Measurements from ENCODE around the gene PPIG. TPM values are rescaled to one million over a fixed set of nuclear protein-coding genes. Genes with fewer than 3 reads are reported as not detected.

PPIG gene
- polyA plus RNA-seq, 1 experiment: 11.7 TPM

GRCh38 chr2:169690958-169691357, 106.8 kb downstream of the PPIG start:
- CTCF ChIA-PET: interaction anchor here (1.3 kb wide), 1 partner anchor 118 kb away, joined by 3 read pairs; no protein-coding TSS in a partner anchor

More at GRCh38 chr2:169690958-169691357, 106.8 kb downstream of the PPIG start:
- Histone ChIP-seq H3K4me3 (ENCODE audit: low read depth, low read length) (no peak overlapping the region), H3K36me3 (ENCODE audit: control insufficient read depth, insufficient read depth, low read length) (no peaks in the 10 kb centered on the region), H3K27me3 (ENCODE audit: control insufficient read depth, insufficient read depth, low read length) (0 out of 2 replicates have a peak, but pooled peaks cover 3% of the 10 kb centered on the region)
- POLR2A ChIA-PET: no interaction called here
- DNase-seq (ENCODE audit: low read depth): no peak
- no peak for TF ChIP-seq CTCF (IDR thresholded peaks at IDR 0.05; ENCODE audit: insufficient read depth, low read depth, low read length)

Other genes with a start within 250 kb of the PPIG start
- gene LRP2, start 221.8 kb upstream of the PPIG start, polyA plus RNA-seq (2011; rRNA removed): not detected in 2 replicates
- 1.8 and 2.6 TPM in 2 replicates for gene BBS5, start 104.9 kb upstream of the PPIG start, polyA plus RNA-seq (2011; rRNA removed)
- 0.15 and 0.17 TPM in 2 replicates for gene KLHL41, start 74.6 kb upstream of the PPIG start, polyA plus RNA-seq (2011; rRNA removed)
- 5.8 and 13.5 TPM in 2 replicates for gene FASTKD1, start 10.5 kb upstream of the PPIG start, polyA plus RNA-seq (2011; rRNA removed)
- not detected in 2 replicates for gene CFAP210, start 110.1 kb downstream of the PPIG start, polyA plus RNA-seq (2011; rRNA removed)
- gene PHOSPHO2, start 110.1 kb downstream of the PPIG start, polyA plus RNA-seq (2011; rRNA removed): 0.40 and 1.4 TPM in 2 replicates
- gene KLHL23, start 149.5 kb downstream of the PPIG start, polyA plus RNA-seq (2011; rRNA removed): 2.1 and 3.8 TPM in 2 replicates
- gene SSB, start 214.5 kb downstream of the PPIG start, polyA plus RNA-seq (2011; rRNA removed): 35.8 and 106 TPM in 2 replicates
- gene METTL5, start 240.6 kb downstream of the PPIG start, polyA plus RNA-seq (2011; rRNA removed): 17.3 and 30.3 TPM in 2 replicates
- gene UBR3, start 243.1 kb downstream of the PPIG start, polyA plus RNA-seq (2011; rRNA removed): 7.5 and 16.2 TPM in 2 replicates